ENCODE measurements around the gene ITGB4. TPM values are rescaled to one million over a fixed set of nuclear protein-coding genes. Genes with fewer than 3 reads are reported as not detected.
"Not testable (repeated sequence)": the region's sequence is repeated elsewhere in the genome, so short reads cannot be mapped to it uniquely, and the experiment has no call there.

Gene ITGB4
- total RNA-seq, 4 donors from 2014 or later, result 196 to 323 (median 229) TPM

DNA sequence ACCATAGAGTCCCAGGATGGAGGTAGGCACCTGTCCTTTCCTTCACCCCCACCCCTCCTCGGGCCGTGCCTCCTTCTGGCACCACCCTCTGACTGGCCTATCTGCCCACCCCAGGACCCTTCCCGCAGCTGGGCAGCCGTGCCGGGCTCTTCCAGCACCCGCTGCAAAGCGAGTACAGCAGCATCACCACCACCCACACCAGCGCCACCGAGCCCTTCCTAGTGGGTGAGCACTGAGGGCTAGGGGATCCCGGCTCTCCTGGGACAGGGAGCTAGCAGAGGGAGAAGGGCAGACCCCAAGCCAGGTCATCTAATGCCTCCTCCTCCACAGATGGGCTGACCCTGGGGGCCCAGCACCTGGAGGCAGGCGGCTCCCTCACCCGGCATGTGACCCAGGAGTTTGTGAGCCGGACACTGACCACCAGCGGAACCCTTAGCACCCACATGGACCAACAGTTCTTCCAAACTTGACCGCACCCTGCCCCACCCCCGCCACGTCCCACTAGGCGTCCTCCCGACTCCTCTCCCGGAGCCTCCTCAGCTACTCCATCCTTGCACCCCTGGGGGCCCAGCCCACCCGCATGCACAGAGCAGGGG, 35.9 kb downstream of the ITGB4 start:
- in situ Hi-C loops (cut with MboI; ENCODE audit: low pct_ligation_motif_present in 1 of 4, low pct_unique_long_range_greater_than_20kb in 1 of 4, low sequenced_read_pairs in 3 of 4), result loop anchor here in 1 of 4 donors (25.0 kb wide), 1 partner anchor 130 kb away; the partner anchor contains the start of genes TRIM47 and TRIM65
- H3K27me3 ChIP-seq, result no peaks in the 10 kb centered on the region
- WGBS, 2 donors (ENCODE audit: low coverage in 1 of 2), result 88% methylated on average over 19 of the region's 21 CpGs; no CpG with 5 or more reads in 1 of the 2 donors
- H3K36me3 ChIP-seq, result peaks cover 0 to 8% (median 2%) of the 10 kb centered on the region in 4 donors
- TF ChIP-seq, protein P1, sequence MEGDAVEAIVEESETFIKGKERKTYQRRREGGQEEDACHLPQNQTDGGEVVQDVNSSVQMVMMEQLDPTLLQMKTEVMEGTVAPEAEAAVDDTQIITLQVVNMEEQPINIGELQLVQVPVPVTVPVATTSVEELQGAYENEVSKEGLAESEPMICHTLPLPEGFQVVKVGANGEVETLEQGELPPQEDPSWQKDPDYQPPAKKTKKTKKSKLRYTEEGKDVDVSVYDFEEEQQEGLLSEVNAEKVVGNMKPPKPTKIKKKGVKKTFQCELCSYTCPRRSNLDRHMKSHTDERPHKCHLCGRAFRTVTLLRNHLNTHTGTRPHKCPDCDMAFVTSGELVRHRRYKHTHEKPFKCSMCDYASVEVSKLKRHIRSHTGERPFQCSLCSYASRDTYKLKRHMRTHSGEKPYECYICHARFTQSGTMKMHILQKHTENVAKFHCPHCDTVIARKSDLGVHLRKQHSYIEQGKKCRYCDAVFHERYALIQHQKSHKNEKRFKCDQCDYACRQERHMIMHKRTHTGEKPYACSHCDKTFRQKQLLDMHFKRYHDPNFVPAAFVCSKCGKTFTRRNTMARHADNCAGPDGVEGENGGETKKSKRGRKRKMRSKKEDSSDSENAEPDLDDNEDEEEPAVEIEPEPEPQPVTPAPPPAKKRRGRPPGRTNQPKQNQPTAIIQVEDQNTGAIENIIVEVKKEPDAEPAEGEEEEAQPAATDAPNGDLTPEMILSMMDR (IDR thresholded peaks at IDR 0.05), result no peak
- H3K4me1 ChIP-seq, result peaks cover 0 to 14% (median 6%) of the 10 kb centered on the region in 4 donors
- intact Hi-C loops (cut with DNase I; ENCODE audit: low total_unique reads), result loop anchor here (10.0 kb wide), 1 partner anchor 68 kb away; no protein-coding TSS in a partner anchor
- H3K4me3 ChIP-seq, result no peak overlapping the region
- DNase-seq, result no peak
- no peaks in the 10 kb centered on the region for H3K9me3 ChIP-seq
- H3K27ac ChIP-seq, result no peak overlapping the region

DNA sequence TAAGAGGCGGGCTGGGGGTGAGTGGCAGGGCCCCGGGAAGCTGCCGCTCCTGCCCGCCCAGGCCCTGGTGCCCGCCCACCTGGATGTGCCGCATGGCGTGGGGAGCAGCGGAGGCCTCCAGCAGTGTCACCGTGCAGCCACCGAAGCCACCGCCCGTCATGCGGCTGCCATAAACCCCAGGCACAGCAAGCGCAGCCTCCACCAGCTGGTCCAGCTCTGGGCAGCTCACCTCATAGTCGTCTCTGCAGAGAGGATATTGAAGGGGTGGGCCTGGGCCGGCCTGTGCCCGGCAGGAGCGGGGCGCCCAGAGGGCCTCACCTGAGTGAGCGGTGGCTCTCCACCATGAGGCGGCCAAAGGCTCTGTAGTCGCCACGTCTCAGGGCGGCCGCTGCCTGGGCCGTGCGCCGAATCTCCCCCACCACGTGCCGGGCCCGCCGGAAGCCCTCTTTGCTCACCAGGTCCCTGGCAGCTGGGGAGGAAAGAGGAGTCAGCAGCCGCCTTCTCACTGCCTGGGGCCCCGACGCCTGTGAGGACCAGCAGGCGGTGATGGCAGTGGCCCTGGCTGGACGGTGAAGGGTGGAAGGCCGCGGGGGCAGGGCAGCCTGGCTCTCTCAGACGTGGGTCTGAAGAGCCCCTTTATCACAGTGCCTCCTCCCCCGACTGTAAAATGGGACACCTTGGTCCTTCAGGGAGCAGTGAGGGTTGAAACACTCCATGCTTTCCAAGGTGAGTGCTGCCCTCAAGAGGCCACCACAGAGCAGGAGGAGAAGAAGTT, 37.1 kb downstream of the ITGB4 start:
- no peaks in the 10 kb centered on the region for H3K27me3 ChIP-seq
- no peaks in the 10 kb centered on the region for H3K9me3 ChIP-seq
- WGBS, 2 donors (ENCODE audit: low coverage in 1 of 2), result 91% methylated on average over 40 of the region's 41 CpGs; no CpG with 5 or more reads in 1 of the 2 donors
- peaks cover 0 to 8% (median 2%) of the 10 kb centered on the region in 4 donors for H3K36me3 ChIP-seq
- H3K4me1 ChIP-seq, result peaks cover 0 to 13% (median 5%) of the 10 kb centered on the region in 4 donors
- no peak for DNase-seq
- TF ChIP-seq EP300 (IDR thresholded peaks at IDR 0.05; ENCODE audit: low read depth), result no peak
- no peak for TF ChIP-seq POLR2AphosphoS5 (IDR thresholded peaks at IDR 0.05)
- TF ChIP-seq POLR2A (IDR thresholded peaks at IDR 0.05), result no peak
- TF ChIP-seq, protein P1 (IDR thresholded peaks at IDR 0.05), result peak in 1 of 5 experiments; percentile 9
- H3K4me3 ChIP-seq, result no peak overlapping the region
- in situ Hi-C loops (cut with MboI; ENCODE audit: low pct_ligation_motif_present in 1 of 4, low pct_unique_long_range_greater_than_20kb in 1 of 4, low sequenced_read_pairs in 3 of 4) (loop anchor here in 1 of 4 donors (25.0 kb wide), 1 partner anchor 129 kb away; the partner anchor contains the start of genes TRIM47 and TRIM65), intact Hi-C loops (cut with DNase I; ENCODE audit: low total_unique reads) (loop anchor here (10.0 kb wide), 1 partner anchor 66 kb away; no protein-coding TSS in a partner anchor)
- no peak overlapping the region for H3K27ac ChIP-seq

DNA sequence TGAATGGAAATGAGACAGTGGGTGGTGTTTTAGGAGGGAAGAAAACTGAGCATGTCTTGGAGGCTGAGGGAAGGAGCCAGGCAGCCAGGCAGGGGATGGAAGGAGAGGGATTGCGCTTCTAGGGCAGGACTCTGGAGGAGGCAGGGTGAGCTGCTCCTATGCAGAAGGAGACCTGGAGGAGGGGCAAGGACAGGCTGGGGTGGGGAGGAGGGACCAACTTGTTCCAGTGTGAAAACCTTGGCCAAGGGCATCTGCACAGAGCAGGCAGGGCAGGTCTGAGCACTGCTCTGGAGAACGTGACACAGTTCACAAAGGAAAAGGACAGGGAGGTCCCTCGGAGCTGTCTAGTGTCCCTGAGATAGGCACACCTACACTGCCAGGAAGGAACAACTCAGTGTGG, 38.2 kb downstream of the ITGB4 start:
- no peak for DNase-seq
- H3K36me3 ChIP-seq, result peaks cover 0 to 8% (median 2%) of the 10 kb centered on the region in 4 donors
- H3K4me1 ChIP-seq, result peaks cover 6 to 15% (median 11%) of the 10 kb centered on the region in 4 donors
- intact Hi-C loops (cut with DNase I; ENCODE audit: low total_unique reads), result loop anchor here (10.0 kb wide), 1 partner anchor 65 kb away; no protein-coding TSS in a partner anchor
- no peaks in the 10 kb centered on the region for H3K9me3 ChIP-seq
- TF ChIP-seq POLR2A (IDR thresholded peaks at IDR 0.05) (no peak), POLR2AphosphoS5 (IDR thresholded peaks at IDR 0.05) (no peak), EP300 (IDR thresholded peaks at IDR 0.05; ENCODE audit: low read depth) (no peak)
- TF ChIP-seq, protein P1 (IDR thresholded peaks at IDR 0.05), result no peak
- 79 to 90% methylated on average over 2 to 3 of the region's 3 CpGs for WGBS, 2 donors (ENCODE audit: low coverage in 1 of 2)
- H3K4me3 ChIP-seq, result no peak overlapping the region
- in situ Hi-C loops (cut with MboI; ENCODE audit: low pct_ligation_motif_present in 1 of 4, low pct_unique_long_range_greater_than_20kb in 1 of 4, low sequenced_read_pairs in 3 of 4), result loop anchor here in 1 of 4 donors (25.0 kb wide), 1 partner anchor 128 kb away; the partner anchor contains the start of genes TRIM47 and TRIM65
- H3K27me3 ChIP-seq, result no peaks in the 10 kb centered on the region
- H3K27ac ChIP-seq, result no peak overlapping the region

DNA sequence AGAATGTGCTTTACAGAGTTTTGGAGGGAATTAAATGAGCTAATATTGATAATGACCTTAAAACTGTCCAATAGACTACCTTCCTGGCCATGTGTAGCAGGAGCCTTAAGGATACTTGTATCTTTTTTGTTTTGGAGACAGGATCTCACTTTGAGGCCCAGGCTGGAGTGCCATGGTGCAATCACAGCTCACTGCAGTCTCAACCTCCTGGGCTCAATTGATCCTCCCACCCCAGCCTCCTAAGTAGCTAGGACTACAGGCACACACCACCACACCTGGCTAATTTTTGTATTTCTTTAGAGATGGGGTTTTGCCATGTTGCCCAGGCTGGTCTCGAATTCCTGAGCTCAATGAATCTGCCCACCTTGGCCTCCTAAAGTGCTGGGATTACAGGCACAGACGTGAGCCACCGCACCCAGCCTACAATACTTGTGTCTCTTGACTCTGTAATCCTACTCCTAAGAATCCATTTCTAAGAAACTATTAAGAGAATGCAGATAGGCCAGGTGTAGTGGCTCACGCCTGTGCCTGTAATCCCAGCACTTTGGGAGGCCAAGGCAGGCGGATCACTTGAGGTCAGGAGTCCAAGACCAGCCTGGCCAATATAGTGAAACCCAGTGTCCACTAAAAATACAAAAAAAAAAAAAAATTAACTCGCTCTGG, 38.9 kb downstream of the ITGB4 start:
- H3K27ac ChIP-seq, H3K9me3 ChIP-seq, H3K36me3 ChIP-seq, H3K4me3 ChIP-seq, DNase-seq, H3K27me3 ChIP-seq: not testable (repeated sequence)
- in situ Hi-C loops (cut with MboI; ENCODE audit: low pct_ligation_motif_present in 1 of 4, low pct_unique_long_range_greater_than_20kb in 1 of 4, low sequenced_read_pairs in 3 of 4), result loop anchor here in 1 of 4 donors (25.0 kb wide), 1 partner anchor 127 kb away; the partner anchor contains the start of genes TRIM47 and TRIM65
- H3K4me1 ChIP-seq, result peaks cover 6 to 18% (median 12%) of the 10 kb centered on the region in 4 donors
- WGBS, 2 donors (ENCODE audit: low coverage in 1 of 2), result 97% methylated on average over 6 of the region's 6 CpGs; no CpG with 5 or more reads in 1 of the 2 donors
- intact Hi-C loops (cut with DNase I; ENCODE audit: low total_unique reads), result loop anchor here (10.0 kb wide), 2 partner anchors 65 to 1325 kb away; partner anchors contain the start of gene GPRC5C

Data from transverse colon (tissue), 4 donors.